WTC11 (cell line): Measurements from ENCODE around the gene KIFBP. TPM values are rescaled to one million over a fixed set of nuclear protein-coding genes. Genes with fewer than 3 reads are reported as not detected.

Experiments
- ATAC-seq: fragments of 200-7000 bp; cut with Tn5 transposase; 2 replicates; pipeline ENCODE4 v1.10.0; 2021; ENCODE audit warnings: mild to moderate bottlenecking, moderate library complexity
- CTCF ChIA-PET: fragments of 300-600 bp; sonication (Branson Sonifier 250); formaldehyde crosslinking; loops from one replicate; lab custom pipeline; 2021; ENCODE audit warnings: antibody characterized with exemption; lab: Charles Lee
- POLR2A ChIA-PET: fragments of 350-600 bp; sonication (Branson Sonifier 250); formaldehyde crosslinking; loops from one replicate; lab custom pipeline; 2021; ENCODE audit warnings: antibody characterized with exemption; lab: Charles Lee
- DNase-seq: peaks from one replicate; pipeline ENCODE4 v3.0.0; 2021; ENCODE audit warnings: low spot score
- H3K27ac Mint-ChIP-seq: 2 replicates; pipeline ENCODE4 v1.8.0; 2021; ENCODE audit warnings: mixed read lengths
- H3K27me3 Mint-ChIP-seq: 2 replicates; pipeline ENCODE4 v1.8.0; 2021; ENCODE audit warnings: low read depth, mild to moderate bottlenecking, moderate library complexity, mixed read lengths
- H3K36me3 Mint-ChIP-seq: 2 replicates; pipeline ENCODE4 v1.8.0; 2021; ENCODE audit warnings: mixed read lengths
- H3K4me1 Mint-ChIP-seq: 2 replicates; pipeline ENCODE4 v1.8.0; 2022; ENCODE audit warnings: mixed read lengths
- H3K4me3 Mint-ChIP-seq: 2 replicates; pipeline ENCODE4 v1.8.0; 2021; ENCODE audit warnings: mild to moderate bottlenecking, moderate library complexity, mixed read lengths
- H3K9me3 Mint-ChIP-seq: 2 replicates; pipeline ENCODE4 v1.8.0; 2021; ENCODE audit warnings: mixed read lengths
- ATF6 ChIP-seq: sonication (generic); formaldehyde crosslinking; IDR thresholded peaks from 2 replicates; pipeline ENCODE4 v1.8.1; 2023; ENCODE audit warnings: mild to moderate bottlenecking, missing genetic modification reagents
- CREM ChIP-seq: sonication (generic); formaldehyde crosslinking; IDR thresholded peaks from 2 replicates; pipeline ENCODE4 v1.8.1; 2022; ENCODE audit warnings: mild to moderate bottlenecking, missing genetic modification reagents, moderate library complexity
- E2F1 ChIP-seq: sonication (generic); formaldehyde crosslinking; IDR thresholded peaks from 2 replicates; pipeline ENCODE4 v1.8.0; 2022; ENCODE audit warnings: mild to moderate bottlenecking, missing genetic modification reagents
- FOXJ3 ChIP-seq: sonication (generic); formaldehyde crosslinking; IDR thresholded peaks from 2 replicates; pipeline ENCODE4 v1.9.0; 2021; ENCODE audit warnings: missing genetic modification reagents, mild to moderate bottlenecking, borderline replicate concordance
- GTF2I ChIP-seq: fragments of 250-450 bp; sonication (Bioruptor Pico); conservative IDR thresholded peaks from 2 replicates; pipeline ENCODE4 v1.4.0; 2021; ENCODE audit warnings: mild to moderate bottlenecking
- JUN ChIP-seq: sonication (generic); formaldehyde crosslinking; IDR thresholded peaks from 2 replicates; pipeline ENCODE4 v1.8.0; 2023; ENCODE audit warnings: mild to moderate bottlenecking, missing genetic modification reagents
- NFYB ChIP-seq: sonication (generic); formaldehyde crosslinking; conservative IDR thresholded peaks from 2 replicates; pipeline ENCODE4 v1.8.0; 2022; ENCODE audit warnings: low read depth, missing genetic modification reagents
- NR3C1 ChIP-seq: sonication (generic); formaldehyde crosslinking; conservative IDR thresholded peaks from 2 replicates; pipeline ENCODE4 v1.8.1; 2023; ENCODE audit warnings: low read depth, mild to moderate bottlenecking, missing genetic modification reagents
- PRDM15 ChIP-seq: sonication (generic); formaldehyde crosslinking; IDR thresholded peaks from 2 replicates; pipeline ENCODE4 v1.8.0; 2022; ENCODE audit warnings: missing genetic modification reagents
- PREB ChIP-seq: sonication (generic); formaldehyde crosslinking; IDR thresholded peaks from 2 replicates; pipeline ENCODE4 v1.8.1; 2022; ENCODE audit warnings: mild to moderate bottlenecking, missing genetic modification reagents, moderate library complexity, borderline replicate concordance
- PRRX2 ChIP-seq: fragments of 250-450 bp; sonication (Bioruptor Pico); IDR thresholded peaks from 2 replicates; pipeline ENCODE4 v1.8.0; 2021; ENCODE audit warnings: mild to moderate bottlenecking
- TEAD4 ChIP-seq: sonication (generic); formaldehyde crosslinking; IDR thresholded peaks from 2 replicates; pipeline ENCODE4 v1.8.0; 2022; ENCODE audit warnings: mild to moderate bottlenecking, missing genetic modification reagents
- TP53 ChIP-seq: sonication (generic); formaldehyde crosslinking; IDR thresholded peaks from 2 replicates; pipeline ENCODE4 v1.8.1; 2023; ENCODE audit warnings: mild to moderate bottlenecking, missing genetic modification reagents
- ZBTB43 ChIP-seq: sonication (generic); formaldehyde crosslinking; IDR thresholded peaks from 2 replicates; pipeline ENCODE4 v1.8.1; 2023; ENCODE audit warnings: mild to moderate bottlenecking, missing genetic modification reagents
- ZNF121 ChIP-seq: sonication (generic); formaldehyde crosslinking; IDR thresholded peaks from 2 replicates; pipeline ENCODE4 v1.8.0; 2023; ENCODE audit warnings: missing genetic modification reagents
- ZNF263 ChIP-seq: sonication (generic); formaldehyde crosslinking; IDR thresholded peaks from 2 replicates; pipeline ENCODE4 v1.8.1; 2022; ENCODE audit warnings: low read depth, mild to moderate bottlenecking, moderate library complexity, missing genetic modification reagents
- ZNF416 ChIP-seq: fragments of 250-450 bp; sonication (Bioruptor Pico); IDR thresholded peaks from 2 replicates; pipeline ENCODE4 v1.9.0; 2021; ENCODE audit warnings: mild to moderate bottlenecking, inconsistent platforms
- total RNA-seq: library from RNA; stranded (reverse); gene quantifications from 3 replicates; pipeline ENCODE4 v1.2.3, GENCODE V29; 2021

Gene KIFBP
- total RNA-seq, 1 experiment from 2014 or later, result 31.2 TPM

GRCh38 chr10:68982389-68982788 is 6.2 kb upstream of the KIFBP start:
- CTCF ChIA-PET, result no interaction called here
- Mint-ChIP-seq H3K4me3 (no peak overlapping the region), H3K4me1 (no peaks in the 10 kb centered on the region), H3K27ac (no peak overlapping the region), H3K27me3 (no peaks in the 10 kb centered on the region), H3K36me3 (peaks cover 65% of the 10 kb centered on the region), H3K9me3 (no peaks in the 10 kb centered on the region)
- POLR2A ChIA-PET, result no interaction called here
- TF ChIP-seq FOXJ3 (CRISPR knock-in tag) (no peak), PREB (no peak), GTF2I (CRISPR knock-in tag) (no peak), CREM (CRISPR knock-in tag) (no peak)
- no peak for DNase-seq
- ATAC-seq, result no peak

- ChIA-PET CTCF (interaction anchor here (0.5 to 1.0 kb wide), 2 partner anchors 106 to 427 kb away, joined by 3 to 6 read pairs; no protein-coding TSS in a partner anchor), POLR2A (no interaction called here)
- Mint-ChIP-seq H3K9me3 (no peaks in the 10 kb centered on the region), H3K27me3 (no peaks in the 10 kb centered on the region), H3K4me1 (peaks cover 23% of the 10 kb centered on the region), H3K36me3 (peaks cover 24% of the 10 kb centered on the region), H3K27ac (peak overlapping the region; percentile 98), H3K4me3 (no peak overlapping the region)
- DNase-seq (no peak), ATAC-seq (no peak)
- TF ChIP-seq ZNF416 (CRISPR knock-in tag) (no peak), JUN (CRISPR knock-in tag) (no peak), TEAD4 (CRISPR knock-in tag) (no peak), ZBTB43 (no peak), PRDM15 (CRISPR knock-in tag) (no peak), E2F1 (CRISPR knock-in tag) (no peak), TP53 (no peak), ZNF263 (CRISPR knock-in tag) (no peak)
Observed at GRCh38 chr10:68987611-68988010, 992 bp upstream of the KIFBP start.

GRCh38 chr10:68989317-68989990 is 851 bp downstream of the KIFBP start:
- peaks cover 8% of the 10 kb centered on the region for H3K36me3 Mint-ChIP-seq
- peaks cover 25% of the 10 kb centered on the region for H3K4me1 Mint-ChIP-seq
- H3K4me3 Mint-ChIP-seq, result peak overlapping the region; percentile 94
- no peaks in the 10 kb centered on the region for H3K9me3 Mint-ChIP-seq
- peak overlapping the region; percentile 93 for H3K27ac Mint-ChIP-seq
- DNase-seq (no peak), ATAC-seq (no peak)
- H3K27me3 Mint-ChIP-seq, result no peaks in the 10 kb centered on the region
- CTCF ChIA-PET, result interaction anchor here (0.7 to 1.1 kb wide), 3 partner anchors 34 to 110 kb away, joined by 3 to 5 read pairs (median 4); partner anchors contain the start of gene DDX21
- POLR2A ChIA-PET, result no interaction called here
- TF ChIP-seq NFYB (CRISPR knock-in tag) (no peak), PRRX2 (CRISPR knock-in tag) (no peak), PRDM15 (CRISPR knock-in tag) (no peak), ATF6 (no peak), ZNF121 (CRISPR knock-in tag) (peak; percentile 97), NR3C1 (CRISPR knock-in tag) (no peak), ZNF416 (CRISPR knock-in tag) (no peak)
